ENCODE data around the gene MYO5B. TPM values are rescaled to one million over a fixed set of nuclear protein-coding genes. Genes with fewer than 3 reads are reported as not detected.

MYO5B gene
- total RNA-seq, 1 donor from 2014 or later, result 39.1 TPM

DNA sequence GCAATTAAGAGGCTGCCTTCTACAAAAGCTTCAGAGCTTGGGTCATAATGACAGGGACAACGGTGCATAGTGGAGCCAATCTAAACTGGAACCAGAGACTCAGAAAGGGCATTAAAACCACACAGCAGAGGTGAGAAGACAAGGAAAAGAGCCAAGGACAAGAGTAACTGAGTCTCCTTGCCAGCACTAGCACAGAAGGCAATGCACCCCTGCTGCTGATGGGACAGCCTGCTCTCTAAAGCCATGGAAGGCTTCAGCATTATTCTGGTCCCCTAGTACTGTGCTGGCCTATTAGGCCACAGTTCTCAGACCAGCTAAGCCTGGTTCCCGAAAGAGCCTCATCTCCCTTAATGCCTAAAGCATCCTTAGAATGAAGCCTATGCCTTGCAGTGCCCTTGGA lies 15.5 kb downstream of the MYO5B start:
- TF ChIP-seq, protein P1, sequence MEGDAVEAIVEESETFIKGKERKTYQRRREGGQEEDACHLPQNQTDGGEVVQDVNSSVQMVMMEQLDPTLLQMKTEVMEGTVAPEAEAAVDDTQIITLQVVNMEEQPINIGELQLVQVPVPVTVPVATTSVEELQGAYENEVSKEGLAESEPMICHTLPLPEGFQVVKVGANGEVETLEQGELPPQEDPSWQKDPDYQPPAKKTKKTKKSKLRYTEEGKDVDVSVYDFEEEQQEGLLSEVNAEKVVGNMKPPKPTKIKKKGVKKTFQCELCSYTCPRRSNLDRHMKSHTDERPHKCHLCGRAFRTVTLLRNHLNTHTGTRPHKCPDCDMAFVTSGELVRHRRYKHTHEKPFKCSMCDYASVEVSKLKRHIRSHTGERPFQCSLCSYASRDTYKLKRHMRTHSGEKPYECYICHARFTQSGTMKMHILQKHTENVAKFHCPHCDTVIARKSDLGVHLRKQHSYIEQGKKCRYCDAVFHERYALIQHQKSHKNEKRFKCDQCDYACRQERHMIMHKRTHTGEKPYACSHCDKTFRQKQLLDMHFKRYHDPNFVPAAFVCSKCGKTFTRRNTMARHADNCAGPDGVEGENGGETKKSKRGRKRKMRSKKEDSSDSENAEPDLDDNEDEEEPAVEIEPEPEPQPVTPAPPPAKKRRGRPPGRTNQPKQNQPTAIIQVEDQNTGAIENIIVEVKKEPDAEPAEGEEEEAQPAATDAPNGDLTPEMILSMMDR (IDR thresholded peaks at IDR 0.05; ENCODE audit: unreplicated experiment), result no peak
- H3K9me3 Mint-ChIP-seq (ENCODE audit: low read depth), result no peaks in the 10 kb centered on the region
- no peaks in the 10 kb centered on the region for H3K36me3 Mint-ChIP-seq (ENCODE audit: insufficient read depth)
- no peak for DNase-seq (ENCODE audit: low spot score, unreplicated experiment)
- no peaks in the 10 kb centered on the region for H3K27me3 Mint-ChIP-seq
- H3K4me3 Mint-ChIP-seq (ENCODE audit: low read depth), result no peak overlapping the region
- H3K4me1 Mint-ChIP-seq (ENCODE audit: low read depth), result peaks cover 8% of the 10 kb centered on the region
- H3K27ac Mint-ChIP-seq, result no peak overlapping the region

DNA sequence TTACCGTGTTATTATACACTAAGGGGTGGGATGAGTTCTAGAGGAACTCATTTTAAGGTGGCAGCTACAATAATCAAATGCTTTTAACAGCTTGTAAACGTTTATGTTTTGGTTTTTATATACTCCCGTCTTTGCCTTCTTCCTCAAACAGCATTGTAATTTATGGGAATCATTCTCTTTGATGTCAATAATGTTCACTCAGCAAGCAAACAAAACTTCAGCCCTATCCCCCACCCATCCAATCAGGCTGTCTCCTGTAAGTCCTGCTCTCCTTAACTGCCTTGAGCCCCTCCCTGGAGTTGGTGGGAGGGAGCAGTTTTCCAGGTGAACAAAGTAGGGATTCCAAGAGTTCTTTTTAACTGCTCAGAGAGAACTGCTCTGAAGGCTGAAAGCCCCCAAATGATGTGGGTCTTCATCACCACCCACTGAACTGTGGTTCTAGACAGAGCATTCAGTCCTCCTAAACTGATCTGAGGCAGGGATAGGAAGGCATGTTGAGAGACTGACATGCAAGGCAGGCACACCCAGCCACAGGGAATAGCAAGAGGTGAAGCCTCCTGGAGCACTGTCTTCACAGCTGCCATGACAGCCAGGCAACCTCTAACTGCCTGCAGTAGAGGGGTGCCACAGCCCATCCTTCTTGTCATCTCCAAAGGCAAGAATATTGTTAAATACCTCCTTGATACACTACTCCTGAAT lies 17.5 kb downstream of the MYO5B start:
- no peak overlapping the region for H3K4me3 Mint-ChIP-seq (ENCODE audit: low read depth)
- no peaks in the 10 kb centered on the region for H3K36me3 Mint-ChIP-seq (ENCODE audit: insufficient read depth)
- no peaks in the 10 kb centered on the region for H3K9me3 Mint-ChIP-seq (ENCODE audit: low read depth)
- H3K4me1 Mint-ChIP-seq (ENCODE audit: low read depth), result peaks cover 7% of the 10 kb centered on the region
- H3K27me3 Mint-ChIP-seq, result no peaks in the 10 kb centered on the region
- TF ChIP-seq, protein P1 (IDR thresholded peaks at IDR 0.05; ENCODE audit: unreplicated experiment), result no peak
- no peak overlapping the region for H3K27ac Mint-ChIP-seq
- DNase-seq (ENCODE audit: low spot score, unreplicated experiment), result no peak

DNA sequence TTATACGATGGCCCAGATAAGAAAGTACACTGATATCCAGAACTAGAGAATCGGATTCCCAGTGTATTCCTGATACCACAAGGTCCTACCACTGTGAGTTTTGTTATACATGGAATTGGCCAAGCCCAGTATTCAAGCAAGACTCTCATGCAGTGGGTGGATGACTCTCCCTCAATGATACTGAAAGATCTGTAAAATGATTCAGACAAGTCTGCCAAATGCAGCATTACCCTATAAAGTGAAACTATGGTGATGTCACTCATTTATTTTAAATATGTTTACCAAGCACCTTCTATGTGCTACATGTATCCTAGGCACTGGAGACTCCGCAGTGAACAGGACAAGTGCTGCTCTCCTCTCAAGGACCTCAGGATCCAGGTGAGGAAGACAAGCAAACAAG lies 22.6 kb downstream of the MYO5B start:
- no peaks in the 10 kb centered on the region for H3K36me3 Mint-ChIP-seq (ENCODE audit: insufficient read depth)
- peaks cover 2% of the 10 kb centered on the region for H3K4me1 Mint-ChIP-seq (ENCODE audit: low read depth)
- no peak overlapping the region for H3K4me3 Mint-ChIP-seq (ENCODE audit: low read depth)
- H3K27me3 Mint-ChIP-seq, result no peaks in the 10 kb centered on the region
- DNase-seq (ENCODE audit: low spot score, unreplicated experiment), result no peak
- TF ChIP-seq, protein P1 (IDR thresholded peaks at IDR 0.05; ENCODE audit: unreplicated experiment), result no peak
- no peak overlapping the region for H3K27ac Mint-ChIP-seq
- no peaks in the 10 kb centered on the region for H3K9me3 Mint-ChIP-seq (ENCODE audit: low read depth)

DNA sequence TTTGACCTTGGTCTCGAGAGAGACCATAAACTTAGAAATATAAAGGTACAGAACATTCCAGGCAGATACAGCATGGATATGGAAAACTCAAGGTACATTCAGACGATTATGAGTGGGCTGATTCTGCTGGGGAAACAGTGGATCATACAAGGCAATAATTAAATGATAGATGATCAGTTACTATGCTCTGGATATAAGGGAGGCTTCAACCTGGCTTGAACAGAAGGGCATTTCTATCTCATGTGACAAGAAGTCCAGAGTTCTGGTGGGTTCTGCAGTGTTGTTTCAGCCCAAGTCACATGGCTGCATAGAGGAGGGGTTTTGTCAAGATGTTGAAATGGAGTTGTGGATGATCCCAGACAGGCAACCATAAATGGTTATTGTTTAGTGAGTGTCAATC lies 23.5 kb downstream of the MYO5B start:
- no peak overlapping the region for H3K4me3 Mint-ChIP-seq (ENCODE audit: low read depth)
- peaks cover 1% of the 10 kb centered on the region for H3K4me1 Mint-ChIP-seq (ENCODE audit: low read depth)
- no peaks in the 10 kb centered on the region for H3K36me3 Mint-ChIP-seq (ENCODE audit: insufficient read depth)
- H3K9me3 Mint-ChIP-seq (ENCODE audit: low read depth), result no peaks in the 10 kb centered on the region
- TF ChIP-seq, protein P1 (IDR thresholded peaks at IDR 0.05; ENCODE audit: unreplicated experiment), result no peak
- H3K27me3 Mint-ChIP-seq, result no peaks in the 10 kb centered on the region
- H3K27ac Mint-ChIP-seq, result no peak overlapping the region
- no peak for DNase-seq (ENCODE audit: low spot score, unreplicated experiment)

DNA sequence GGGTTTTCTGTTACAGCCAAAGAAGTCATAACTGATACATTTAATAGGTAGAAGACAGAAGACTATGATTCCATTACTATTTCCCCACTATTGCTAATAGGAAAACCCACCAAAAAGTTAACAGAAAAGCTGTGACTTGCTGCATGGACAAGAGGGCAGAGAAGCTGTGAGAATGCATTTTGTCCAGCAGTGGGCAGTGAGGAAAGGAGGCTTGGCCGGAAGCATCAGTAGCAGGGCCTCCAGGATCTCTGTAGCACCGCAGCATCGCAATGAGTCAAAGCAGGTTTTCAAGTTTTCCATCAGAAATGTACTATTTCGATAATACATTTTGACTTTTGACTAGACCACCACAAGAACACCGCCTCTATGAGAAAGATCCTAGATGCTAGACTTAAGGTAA lies 24.9 kb downstream of the MYO5B start:
- Mint-ChIP-seq H3K36me3 (ENCODE audit: insufficient read depth) (no peaks in the 10 kb centered on the region), H3K27ac (no peak overlapping the region), H3K9me3 (ENCODE audit: low read depth) (no peaks in the 10 kb centered on the region), H3K27me3 (no peaks in the 10 kb centered on the region), H3K4me1 (ENCODE audit: low read depth) (peaks cover 1% of the 10 kb centered on the region), H3K4me3 (ENCODE audit: low read depth) (no peak overlapping the region)
- DNase-seq (ENCODE audit: low spot score, unreplicated experiment), result no peak
- TF ChIP-seq, protein P1 (IDR thresholded peaks at IDR 0.05; ENCODE audit: unreplicated experiment), result peak; percentile 18

All from progenitor cell of endocrine pancreas (in vitro differentiated cells).